AG09309 (cell line): ENCODE results near the gene EPX.

Experiments
- DNase-seq: peaks from one replicate; pipeline ENCODE4 v3.0.0-alpha.2; 2010; ENCODE audit warnings: low read depth
- H3K4me3 ChIP-seq: 2 replicates; pipeline ENCODE4 v1.5.1; 2011; ENCODE audit warnings: mild to moderate bottlenecking, low read depth, low read length, moderate library complexity; ENCODE audit not compliant: control insufficient read depth
- TF ChIP-seq, protein P1 (sequence below): IDR thresholded peaks from 2 replicates; pipeline ENCODE4 v1.5.1; 2011; ENCODE audit warnings: mild to moderate bottlenecking, low read depth, low read length, inconsistent platforms; ENCODE audit not compliant: insufficient read depth, control insufficient read depth; ENCODE audit errors: missing control alignments

Gene EPX

DNA sequence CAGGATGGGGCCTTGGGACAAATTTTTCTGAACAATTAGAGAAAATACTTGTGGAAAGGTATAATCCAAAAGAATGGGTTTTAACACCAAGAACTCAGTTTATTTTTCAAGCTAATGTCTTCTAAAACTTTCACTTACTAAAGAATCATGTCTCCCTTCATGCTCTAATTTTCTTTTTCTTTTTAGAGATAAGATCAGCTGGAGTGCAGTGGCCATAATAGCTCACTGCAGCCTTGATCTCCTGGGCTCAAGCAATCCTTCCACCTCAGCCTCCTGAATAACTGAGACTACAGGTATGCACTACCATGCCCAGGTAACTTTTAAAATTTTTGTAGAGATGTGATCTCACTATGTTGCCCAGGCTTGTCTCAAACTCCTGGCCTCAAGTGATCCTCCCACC is 38.9 kb upstream of the EPX start:
- no peak for DNase-seq
- TF ChIP-seq, protein P1, sequence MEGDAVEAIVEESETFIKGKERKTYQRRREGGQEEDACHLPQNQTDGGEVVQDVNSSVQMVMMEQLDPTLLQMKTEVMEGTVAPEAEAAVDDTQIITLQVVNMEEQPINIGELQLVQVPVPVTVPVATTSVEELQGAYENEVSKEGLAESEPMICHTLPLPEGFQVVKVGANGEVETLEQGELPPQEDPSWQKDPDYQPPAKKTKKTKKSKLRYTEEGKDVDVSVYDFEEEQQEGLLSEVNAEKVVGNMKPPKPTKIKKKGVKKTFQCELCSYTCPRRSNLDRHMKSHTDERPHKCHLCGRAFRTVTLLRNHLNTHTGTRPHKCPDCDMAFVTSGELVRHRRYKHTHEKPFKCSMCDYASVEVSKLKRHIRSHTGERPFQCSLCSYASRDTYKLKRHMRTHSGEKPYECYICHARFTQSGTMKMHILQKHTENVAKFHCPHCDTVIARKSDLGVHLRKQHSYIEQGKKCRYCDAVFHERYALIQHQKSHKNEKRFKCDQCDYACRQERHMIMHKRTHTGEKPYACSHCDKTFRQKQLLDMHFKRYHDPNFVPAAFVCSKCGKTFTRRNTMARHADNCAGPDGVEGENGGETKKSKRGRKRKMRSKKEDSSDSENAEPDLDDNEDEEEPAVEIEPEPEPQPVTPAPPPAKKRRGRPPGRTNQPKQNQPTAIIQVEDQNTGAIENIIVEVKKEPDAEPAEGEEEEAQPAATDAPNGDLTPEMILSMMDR: no peak

GRCh38 chr17:58156839-58157803 is 35.4 kb upstream of the EPX start:
- no peak for DNase-seq
- TF ChIP-seq, protein P1: no peak
- no peak overlapping the region; the same call in none of the 2 replicates for H3K4me3 ChIP-seq

More for the DNA sequence above, 38.9 kb upstream of the EPX start:
- H3K4me3 ChIP-seq: no peak overlapping the region

- TF ChIP-seq, protein P1: no peak
- no peak overlapping the region for H3K4me3 ChIP-seq
- DNase-seq: no peak
Measured at GRCh38 chr17:58158181-58158580, 34.3 kb upstream of the EPX start.

DNA sequence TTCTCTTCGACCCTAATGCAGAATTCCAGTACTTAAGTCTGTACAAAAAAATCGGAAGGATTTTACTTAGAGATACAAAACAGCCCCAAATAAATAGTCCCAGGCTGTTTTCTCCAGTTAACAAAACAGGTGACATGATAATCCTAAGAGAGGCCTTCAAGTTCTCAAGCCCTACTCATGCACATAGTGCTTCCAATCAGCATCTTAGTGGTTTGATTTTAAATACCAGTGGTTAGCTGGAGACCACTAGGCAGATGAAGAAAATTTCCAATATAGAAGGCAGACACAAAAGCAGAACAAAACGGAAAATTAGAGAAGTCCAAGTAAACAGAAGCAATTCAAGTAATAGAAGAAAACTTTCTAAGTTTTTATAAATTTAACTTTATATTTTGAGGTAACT is 31.0 kb upstream of the EPX start:
- no peak for DNase-seq

DNA sequence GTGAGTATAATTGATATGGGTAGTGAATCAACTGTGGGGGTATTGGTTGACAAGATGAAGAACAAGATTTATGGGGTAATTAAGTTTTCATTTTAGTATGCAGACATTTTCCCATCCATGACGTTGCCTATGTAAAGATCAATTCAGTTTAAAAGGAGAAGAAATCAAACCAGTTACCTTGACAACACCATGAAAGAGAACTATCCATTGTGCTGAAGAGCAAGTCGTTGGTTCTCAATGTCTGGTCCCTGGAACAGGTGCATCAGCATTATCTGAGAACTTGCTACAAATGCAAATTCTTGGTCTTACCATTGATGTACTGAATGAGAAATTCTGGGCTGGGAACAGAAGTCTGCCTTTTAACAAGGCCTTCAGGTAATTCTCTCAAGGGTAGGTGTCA is 26.5 kb upstream of the EPX start:
- TF ChIP-seq, protein P1: no peak
- no peak for DNase-seq
- no peak overlapping the region for H3K4me3 ChIP-seq

More for the DNA sequence above, 31.0 kb upstream of the EPX start:
- no peak overlapping the region for H3K4me3 ChIP-seq
- TF ChIP-seq, protein P1: no peak

- no peak for DNase-seq
- TF ChIP-seq, protein P1: no peak
- H3K4me3 ChIP-seq: no peak within 1 kb of the TSS
Measured at GRCh38 chr17:58166682-58167081, 25.8 kb upstream of the EPX start, which contains the start of gene OR4D2. Gene OR4D2, plus strand, starts transcription at chr17:58166982. Its CDS starts 2,674 bp downstream, at chr17:58169656.
